H9 (cell line): ENCODE results near the gene PPARD. TPM values are rescaled to one million over a fixed set of nuclear protein-coding genes. Genes with fewer than 3 reads are reported as not detected.

Source experiments
- DNase-seq: peaks from one replicate; pipeline ENCODE4 v3.0.0-alpha.2; 2017
- H2AFZ ChIP-seq: one replicate; pipeline ENCODE4 v1.6.1; 2013; ENCODE audit warnings: mild to moderate bottlenecking, low read length, control low read depth, moderate library complexity
- H2AK5ac ChIP-seq: 2 replicates; pipeline ENCODE4 v1.6.1; 2013; ENCODE audit warnings: low read length, control low read depth, mixed read lengths; ENCODE audit not compliant: insufficient read length
- H2BK120ac ChIP-seq: one replicate; pipeline ENCODE4 v1.6.1; 2013; ENCODE audit warnings: low read depth, mild to moderate bottlenecking, low read length, control low read depth, inconsistent platforms; ENCODE audit not compliant: poor library complexity, severe bottlenecking
- H2BK12ac ChIP-seq: 2 replicates; pipeline ENCODE4 v1.6.1; 2013; ENCODE audit warnings: low read length, control low read depth, mixed read lengths, low read depth; ENCODE audit not compliant: insufficient read length
- H2BK15ac ChIP-seq: 2 replicates; pipeline ENCODE4 v1.6.1; 2013; ENCODE audit warnings: low read depth, low read length, control low read depth
- H2BK20ac ChIP-seq: one replicate; pipeline ENCODE4 v1.6.1; 2013; ENCODE audit warnings: low read depth, mild to moderate bottlenecking, low read length, control low read depth, inconsistent platforms; ENCODE audit not compliant: poor library complexity, severe bottlenecking
- H2BK5ac ChIP-seq: 2 replicates; pipeline ENCODE4 v1.6.1; 2013; ENCODE audit warnings: low read length, control low read depth, mixed read lengths; ENCODE audit not compliant: insufficient read length
- H3K14ac ChIP-seq: 2 replicates; pipeline ENCODE4 v1.6.1; 2013; ENCODE audit warnings: low read length, control low read depth; ENCODE audit not compliant: insufficient read depth
- H3K18ac ChIP-seq: 2 replicates; pipeline ENCODE4 v1.6.1; 2013; ENCODE audit warnings: low read depth, mild to moderate bottlenecking, mixed read lengths, low read length, control low read depth; ENCODE audit not compliant: insufficient read length
- H3K23ac ChIP-seq: 2 replicates; pipeline ENCODE4 v1.6.1; 2013; ENCODE audit warnings: low read length, control low read depth, mixed read lengths, low read depth; ENCODE audit not compliant: insufficient read length
- H3K23me2 ChIP-seq: 2 replicates; pipeline ENCODE4 v1.6.1; 2013; ENCODE audit warnings: low read depth, mild to moderate bottlenecking, mixed read lengths, low read length, control low read depth; ENCODE audit not compliant: insufficient read length, poor library complexity, severe bottlenecking
- H3K27ac ChIP-seq: 2 replicates; pipeline ENCODE4 v1.5.1; 2013; ENCODE audit warnings: low read length, control low read depth, mixed read lengths, low read depth; ENCODE audit not compliant: insufficient read length
- H3K27me3 ChIP-seq: 2 replicates; pipeline ENCODE4 v1.6.1; 2013; ENCODE audit warnings: low read length, control low read depth, inconsistent platforms; ENCODE audit not compliant: insufficient read depth
- H3K4ac ChIP-seq: 2 replicates; pipeline ENCODE4 v1.6.1; 2013; ENCODE audit warnings: low read depth, mild to moderate bottlenecking, control low read depth, inconsistent platforms, low read length, moderate library complexity
- H3K4me1 ChIP-seq: 2 replicates; pipeline ENCODE4 v1.6.1; 2013; ENCODE audit warnings: low read length, control low read depth, inconsistent platforms; ENCODE audit not compliant: insufficient read depth
- H3K4me2 ChIP-seq: 2 replicates; pipeline ENCODE4 v1.6.1; 2013; ENCODE audit warnings: low read length, control low read depth, mixed read lengths; ENCODE audit not compliant: insufficient read length, insufficient read depth
- H3K56ac ChIP-seq: 2 replicates; pipeline ENCODE4 v1.6.1; 2013; ENCODE audit warnings: low read depth, mild to moderate bottlenecking, mixed read lengths, low read length, control low read depth; ENCODE audit not compliant: insufficient read length
- H3K79me1 ChIP-seq: 2 replicates; pipeline ENCODE4 v1.6.1; 2013; ENCODE audit warnings: low read depth, mild to moderate bottlenecking, moderate library complexity, low read length, control low read depth, inconsistent platforms; ENCODE audit not compliant: insufficient read depth, poor library complexity, severe bottlenecking
- H3K79me2 ChIP-seq: 2 replicates; pipeline ENCODE4 v1.6.1; 2013; ENCODE audit warnings: low read length, control low read depth, inconsistent platforms; ENCODE audit not compliant: insufficient read depth
- H3K9ac ChIP-seq: 2 replicates; pipeline ENCODE4 v1.6.1; 2013; ENCODE audit warnings: low read length, control low read depth, mixed read lengths; ENCODE audit not compliant: insufficient read length; ENCODE audit errors: extremely low read depth
- H3K9me3 ChIP-seq: one replicate; pipeline ENCODE4 v1.6.1; 2013; ENCODE audit warnings: low read depth, low read length, inconsistent platforms; ENCODE audit not compliant: control insufficient read depth
- H3T11ph ChIP-seq: one replicate; pipeline ENCODE4 v1.6.1; 2013; ENCODE audit warnings: mild to moderate bottlenecking, low read length, control low read depth, inconsistent platforms
- H4K20me1 ChIP-seq: one replicate; pipeline ENCODE4 v1.6.1; 2013; ENCODE audit not compliant: control insufficient read depth, insufficient read length, insufficient read depth
- H4K5ac ChIP-seq: 2 replicates; pipeline ENCODE4 v1.6.1; 2013; ENCODE audit warnings: low read depth, mild to moderate bottlenecking, mixed read lengths, low read length, control low read depth; ENCODE audit not compliant: insufficient read length
- H4K8ac ChIP-seq: replicated peaks from 2 replicates; pipeline ENCODE4 v1.6.1; 2013; ENCODE audit warnings: low read length, control low read depth, mixed read lengths, low read depth; ENCODE audit not compliant: insufficient read length
- H4K91ac ChIP-seq: 2 replicates; pipeline ENCODE4 v1.6.1; 2013; ENCODE audit warnings: low read depth, mild to moderate bottlenecking, moderate library complexity, mixed read lengths, low read length, control low read depth; ENCODE audit not compliant: insufficient read length
- H3K27ac Mint-ChIP-seq, 3 experiments: 2 replicates in 2 of 3; 3 replicates in 1 of 3; pipeline ENCODE4 v1.8.0; 2020 to 2021; ENCODE audit warnings: mixed read lengths in 3 of 3, mild to moderate bottlenecking in 1 of 3, moderate library complexity in 1 of 3
- H3K27me3 Mint-ChIP-seq: 2 replicates; pipeline ENCODE4 v1.8.0; 2021; ENCODE audit warnings: low read depth, mild to moderate bottlenecking, moderate library complexity, mixed read lengths
- H3K36me3 Mint-ChIP-seq, 3 experiments: 2 replicates in 2 of 3; 3 replicates in 1 of 3; pipeline ENCODE4 v1.8.0; 2020 to 2021; ENCODE audit warnings: low read depth in 3 of 3, mixed read lengths in 3 of 3; ENCODE audit not compliant: insufficient read depth in 1 of 3
- H3K4me1 Mint-ChIP-seq, 2 experiments: 2 replicates each; pipeline ENCODE4 v1.8.0; 2020; ENCODE audit warnings: mixed read lengths in 2 of 2
- H3K4me3 Mint-ChIP-seq, 2 experiments: 2 replicates in 1 of 2; 3 replicates in 1 of 2; pipeline ENCODE4 v1.8.0; 2020 to 2021; ENCODE audit warnings: mild to moderate bottlenecking in 2 of 2, mixed read lengths in 2 of 2, moderate library complexity in 1 of 2
- H3K9me3 Mint-ChIP-seq, 2 experiments: 2 replicates in 1 of 2; 3 replicates in 1 of 2; pipeline ENCODE4 v1.8.0; 2020; ENCODE audit warnings: mild to moderate bottlenecking in 2 of 2, mixed read lengths in 2 of 2, moderate library complexity in 1 of 2
- WGBS: extraction: QIAGEN DNeasy Blood & Tissue Kit; methylation state at CpG from one replicate; pipeline ENCODE4 v1.1.7; 2013; ENCODE audit warnings: missing lambda C conversion rate, low lambda C conversion rate, mixed read lengths; ENCODE audit not compliant: insufficient read length; ENCODE audit errors: extremely low coverage; 5-methylcytosine and 5-hydroxymethylcytosine counted together
- total RNA-seq: library from RNA; stranded (reverse); gene quantifications from 2 replicates; pipeline ENCODE4 v1.2.1, GENCODE V29; 2021
- TF ChIP-seq, protein P1 (sequence below): fragments of 200-600 bp; sonication (generic); conservative IDR thresholded peaks from 3 replicates; pipeline ENCODE4 v1.8.0; 2021; ENCODE audit warnings: antibody characterized with exemption, mild to moderate bottlenecking

PPARD gene
- total RNA-seq, 1 experiment from 2014 or later: 11.7 TPM

DNA sequence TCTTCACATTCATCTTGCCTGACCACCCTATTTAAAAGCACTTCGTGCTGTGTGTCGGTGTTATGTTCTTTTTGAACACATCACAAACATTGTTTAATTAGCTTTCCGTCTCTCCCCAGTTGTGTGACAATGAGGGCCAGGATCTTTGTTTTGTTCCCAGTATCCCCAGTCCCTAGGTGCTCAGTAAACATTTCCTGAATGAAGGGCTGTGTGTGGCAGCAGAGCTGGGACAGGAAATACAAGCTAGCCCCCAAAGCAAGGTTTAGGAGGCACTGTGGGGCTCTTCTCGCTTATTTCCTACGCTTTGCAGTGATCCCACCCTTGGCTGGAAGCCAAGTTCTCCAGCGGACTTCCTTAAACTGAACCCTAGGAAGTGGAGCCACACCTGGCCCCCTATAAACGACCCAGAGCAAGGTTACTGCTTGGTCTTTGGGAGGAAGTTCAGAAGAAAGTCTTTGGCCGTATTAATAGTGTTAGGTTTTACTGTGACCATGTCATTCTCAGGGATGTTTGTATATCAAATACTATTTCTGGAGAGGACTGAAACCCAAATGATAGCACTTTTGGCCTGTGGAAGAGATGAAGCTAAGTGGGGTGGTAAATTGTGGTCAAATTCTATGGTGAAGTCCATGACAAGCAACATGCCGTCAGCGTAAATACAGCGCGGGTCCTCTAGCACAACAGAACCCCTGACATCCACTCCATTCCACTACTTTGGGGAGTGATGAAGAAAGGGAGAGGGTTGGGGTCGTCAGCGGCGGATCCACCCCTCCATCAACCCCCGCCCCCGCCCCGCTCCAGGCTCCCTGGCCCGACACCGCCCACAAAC is 109.2 kb downstream of the PPARD start:
- no peaks in the 10 kb centered on the region for H3K27me3 ChIP-seq
- no peak overlapping the region for H4K91ac ChIP-seq
- H3K9me3 ChIP-seq: no peaks in the 10 kb centered on the region
- no peak overlapping the region for H3K56ac ChIP-seq
- H3K79me1 ChIP-seq: no peaks in the 10 kb centered on the region
- TF ChIP-seq, protein P1, sequence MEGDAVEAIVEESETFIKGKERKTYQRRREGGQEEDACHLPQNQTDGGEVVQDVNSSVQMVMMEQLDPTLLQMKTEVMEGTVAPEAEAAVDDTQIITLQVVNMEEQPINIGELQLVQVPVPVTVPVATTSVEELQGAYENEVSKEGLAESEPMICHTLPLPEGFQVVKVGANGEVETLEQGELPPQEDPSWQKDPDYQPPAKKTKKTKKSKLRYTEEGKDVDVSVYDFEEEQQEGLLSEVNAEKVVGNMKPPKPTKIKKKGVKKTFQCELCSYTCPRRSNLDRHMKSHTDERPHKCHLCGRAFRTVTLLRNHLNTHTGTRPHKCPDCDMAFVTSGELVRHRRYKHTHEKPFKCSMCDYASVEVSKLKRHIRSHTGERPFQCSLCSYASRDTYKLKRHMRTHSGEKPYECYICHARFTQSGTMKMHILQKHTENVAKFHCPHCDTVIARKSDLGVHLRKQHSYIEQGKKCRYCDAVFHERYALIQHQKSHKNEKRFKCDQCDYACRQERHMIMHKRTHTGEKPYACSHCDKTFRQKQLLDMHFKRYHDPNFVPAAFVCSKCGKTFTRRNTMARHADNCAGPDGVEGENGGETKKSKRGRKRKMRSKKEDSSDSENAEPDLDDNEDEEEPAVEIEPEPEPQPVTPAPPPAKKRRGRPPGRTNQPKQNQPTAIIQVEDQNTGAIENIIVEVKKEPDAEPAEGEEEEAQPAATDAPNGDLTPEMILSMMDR: no peak
- no peak overlapping the region for H2AFZ ChIP-seq
- no peaks in the 10 kb centered on the region for H3K79me2 ChIP-seq
- H4K8ac ChIP-seq: no peak overlapping the region
- no peak overlapping the region for H3K18ac ChIP-seq
- no peak overlapping the region for H2AK5ac ChIP-seq
- no peak overlapping the region for H3K14ac ChIP-seq
- H3K4ac ChIP-seq: no peak overlapping the region
- no peaks in the 10 kb centered on the region for H3K9me3 Mint-ChIP-seq
- no peak for DNase-seq
- no peak overlapping the region for H2BK20ac ChIP-seq
- H2BK15ac ChIP-seq: no peak overlapping the region
- H3K4me1 ChIP-seq: 0 out of 2 replicates have a peak, but pooled peaks cover 7% of the 10 kb centered on the region
- H4K20me1 ChIP-seq: no peaks in the 10 kb centered on the region
- H3K9ac ChIP-seq: no peak overlapping the region
- no peak overlapping the region for H3K23ac ChIP-seq
- no peak overlapping the region for H3K27ac Mint-ChIP-seq
- no peak overlapping the region for H2BK5ac ChIP-seq
- H3K27ac ChIP-seq: no peak overlapping the region
- no peak overlapping the region for H3T11ph ChIP-seq
- WGBS: no CpG with 5 or more reads among the region's 20 CpGs
- no peak overlapping the region for H2BK120ac ChIP-seq
- H4K5ac ChIP-seq: no peak overlapping the region
- no peak overlapping the region for H2BK12ac ChIP-seq
- peaks cover 17% of the 10 kb centered on the region for H3K27me3 Mint-ChIP-seq
- H3K4me1 Mint-ChIP-seq: peaks cover 28 to 37% of the 10 kb centered on the region in 2 experiments
- H3K4me2 ChIP-seq: peak overlapping the region; percentile 61
- peaks cover 5% of the 10 kb centered on the region for H3K23me2 ChIP-seq
- H3K4me3 Mint-ChIP-seq: peak overlapping the region; percentile 66 to 78
- peaks cover 10 to 15% (median 12%) of the 10 kb centered on the region in 3 experiments for H3K36me3 Mint-ChIP-seq
